ENCODE data around the gene ADAM19. TPM values are rescaled to one million over a fixed set of nuclear protein-coding genes. Genes with fewer than 3 reads are reported as not detected.

Gene ADAM19
- polyA plus RNA-seq, 1 donor from 2014 or later = 9.9 TPM

DNA sequence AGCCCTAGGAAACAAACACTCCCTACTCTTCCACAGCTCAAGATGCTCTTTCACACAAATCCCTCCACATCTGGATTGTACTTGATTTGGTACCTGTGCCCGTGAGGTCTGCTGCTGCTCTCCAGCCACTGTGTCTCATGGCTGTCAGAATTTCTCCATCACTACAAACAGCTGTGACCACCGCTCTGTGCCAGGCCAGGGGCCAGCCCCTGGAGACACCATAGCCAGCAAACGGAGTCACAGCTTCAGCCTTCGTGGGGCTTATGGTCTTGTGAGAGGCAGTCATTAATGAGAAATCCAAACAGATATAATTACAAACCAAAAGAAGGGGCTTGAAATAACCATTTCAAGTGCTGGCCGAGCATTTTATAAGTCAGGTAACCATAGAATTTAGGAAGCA lies 43.6 kb downstream of the ADAM19 start:
- Histone ChIP-seq H3K9me3 (ENCODE audit: low read length) (no peaks in the 10 kb centered on the region), H3K36me3 (ENCODE audit: insufficient read depth, low read length) (no peaks in the 10 kb centered on the region), H3K27me3 (ENCODE audit: insufficient read depth, low read depth, low read length) (no peaks in the 10 kb centered on the region), H3K9me2 (ENCODE audit: insufficient read depth, low read length) (no peaks in the 10 kb centered on the region), H3K27ac (ENCODE audit: low read length) (no peak overlapping the region), H2AFZ (ENCODE audit: low read depth, low read length) (no peak overlapping the region), H3K9ac (ENCODE audit: low read length) (no peak overlapping the region), H3K4me2 (ENCODE audit: low read length) (no peak overlapping the region), H3F3A (ENCODE audit: insufficient read depth, low read length, poor library complexity, severe bottlenecking) (no peaks in the 10 kb centered on the region), H3K79me2 (replicated peaks; ENCODE audit: insufficient read depth, low read length) (no peaks in the 10 kb centered on the region), H4K20me1 (ENCODE audit: insufficient read depth) (no peaks in the 10 kb centered on the region), H3K4me3 (ENCODE audit: low read length) (no peak overlapping the region)
- TF ChIP-seq POLR2AphosphoS5 (IDR thresholded peaks at IDR 0.05) (no peak), RAD21 (conservative IDR thresholded peaks at IDR 0.05) (no peak), REST (IDR thresholded peaks at IDR 0.05; ENCODE audit: borderline replicate concordance) (no peak), MXI1 (conservative IDR thresholded peaks at IDR 0.05; ENCODE audit: poor library complexity, severe bottlenecking) (no peak), EP300 (conservative IDR thresholded peaks at IDR 0.05; ENCODE audit: poor library complexity, severe bottlenecking) (no peak), EZH2 (IDR thresholded peaks at IDR 0.05; ENCODE audit: borderline replicate concordance, insufficient read depth, low read length, poor library complexity, severe bottlenecking) (no peak), SMC3 (conservative IDR thresholded peaks at IDR 0.05; ENCODE audit: poor library complexity) (no peak), TAF1 (IDR thresholded peaks at IDR 0.05; ENCODE audit: low read depth) (no peak)
- TF ChIP-seq, protein P1, sequence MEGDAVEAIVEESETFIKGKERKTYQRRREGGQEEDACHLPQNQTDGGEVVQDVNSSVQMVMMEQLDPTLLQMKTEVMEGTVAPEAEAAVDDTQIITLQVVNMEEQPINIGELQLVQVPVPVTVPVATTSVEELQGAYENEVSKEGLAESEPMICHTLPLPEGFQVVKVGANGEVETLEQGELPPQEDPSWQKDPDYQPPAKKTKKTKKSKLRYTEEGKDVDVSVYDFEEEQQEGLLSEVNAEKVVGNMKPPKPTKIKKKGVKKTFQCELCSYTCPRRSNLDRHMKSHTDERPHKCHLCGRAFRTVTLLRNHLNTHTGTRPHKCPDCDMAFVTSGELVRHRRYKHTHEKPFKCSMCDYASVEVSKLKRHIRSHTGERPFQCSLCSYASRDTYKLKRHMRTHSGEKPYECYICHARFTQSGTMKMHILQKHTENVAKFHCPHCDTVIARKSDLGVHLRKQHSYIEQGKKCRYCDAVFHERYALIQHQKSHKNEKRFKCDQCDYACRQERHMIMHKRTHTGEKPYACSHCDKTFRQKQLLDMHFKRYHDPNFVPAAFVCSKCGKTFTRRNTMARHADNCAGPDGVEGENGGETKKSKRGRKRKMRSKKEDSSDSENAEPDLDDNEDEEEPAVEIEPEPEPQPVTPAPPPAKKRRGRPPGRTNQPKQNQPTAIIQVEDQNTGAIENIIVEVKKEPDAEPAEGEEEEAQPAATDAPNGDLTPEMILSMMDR (IDR thresholded peaks at IDR 0.05; ENCODE audit: poor library complexity, severe bottlenecking) = no peak

DNA sequence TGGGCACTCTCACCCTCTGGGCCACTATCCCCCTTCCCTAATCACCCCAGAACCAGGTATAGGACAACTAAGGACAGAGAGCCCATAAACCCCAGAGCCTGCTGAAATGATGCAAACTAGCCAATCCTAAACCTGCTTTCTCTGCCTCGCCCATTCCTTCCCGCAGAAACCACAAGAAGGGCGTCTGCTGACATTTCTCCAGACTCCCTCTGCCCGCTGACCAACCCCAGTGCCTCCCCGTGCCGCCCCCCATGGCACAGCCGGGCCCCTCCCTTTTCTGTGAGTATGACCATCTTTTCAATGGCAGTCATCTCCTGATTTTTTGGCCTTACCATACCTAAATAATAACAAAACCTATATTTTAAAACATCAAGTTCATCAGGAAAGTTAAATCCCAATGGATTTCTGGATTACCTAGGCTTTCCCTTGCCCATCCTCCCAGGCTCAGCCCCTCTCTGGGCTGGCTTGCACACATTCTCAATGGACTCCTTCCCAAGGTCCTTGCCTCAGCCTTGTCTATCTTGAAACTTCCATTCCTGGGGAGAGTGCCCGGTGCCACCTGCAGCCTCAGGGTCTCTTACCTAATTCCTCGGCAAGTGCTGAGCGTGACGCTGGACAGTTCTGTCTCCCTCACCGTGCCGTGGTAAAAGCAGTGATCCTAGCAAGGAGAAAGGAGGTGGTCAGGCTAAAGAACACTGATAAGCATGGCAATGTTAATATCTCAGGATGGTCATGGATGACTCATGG lies 45.2 kb downstream of the ADAM19 start:
- H3K79me2 ChIP-seq (replicated peaks; ENCODE audit: insufficient read depth, low read length) = no peaks in the 10 kb centered on the region
- H3K9ac ChIP-seq (ENCODE audit: low read length) = no peak overlapping the region
- H3F3A ChIP-seq (ENCODE audit: insufficient read depth, low read length, poor library complexity, severe bottlenecking) = no peaks in the 10 kb centered on the region
- H3K27ac ChIP-seq (ENCODE audit: low read length) = no peak overlapping the region
- no peak overlapping the region for H3K4me3 ChIP-seq (ENCODE audit: low read length)
- no peaks in the 10 kb centered on the region for H3K27me3 ChIP-seq (ENCODE audit: insufficient read depth, low read depth, low read length)
- no peaks in the 10 kb centered on the region for H3K36me3 ChIP-seq (ENCODE audit: insufficient read depth, low read length)
- H3K9me2 ChIP-seq (ENCODE audit: insufficient read depth, low read length) = no peaks in the 10 kb centered on the region
- no peak for TF ChIP-seq MXI1 (conservative IDR thresholded peaks at IDR 0.05; ENCODE audit: poor library complexity, severe bottlenecking)
- no peak for TF ChIP-seq POLR2AphosphoS5 (IDR thresholded peaks at IDR 0.05)
- no peak for TF ChIP-seq REST (IDR thresholded peaks at IDR 0.05; ENCODE audit: borderline replicate concordance)
- H3K4me2 ChIP-seq (ENCODE audit: low read length) = no peak overlapping the region
- H3K9me3 ChIP-seq (ENCODE audit: low read length) = no peaks in the 10 kb centered on the region
- no peak overlapping the region for H2AFZ ChIP-seq (ENCODE audit: low read depth, low read length)
- no peaks in the 10 kb centered on the region for H4K20me1 ChIP-seq (ENCODE audit: insufficient read depth)
